Activated naive CD4-positive, alpha-beta T cell treated with Interleukin-2 at 50 U/mL for 16 hours (primary cell): ENCODE measurements around the gene GALR3.
"Not testable (repeated sequence)": the region's sequence is repeated elsewhere in the genome, so short reads cannot be mapped to it uniquely, and the experiment has no call there.

ENCODE experiments used
- DNase-seq: peaks from one replicate; pipeline ENCODE4 v3.0.0-alpha.2; 2020

GALR3 gene

GRCh38 chr22:37823134-37823985, at the start of gene GALR3:
GALR3 (plus strand) TSS chr22:37823382; CDS start chr22:37823407, 25 bp downstream.
- no peak for DNase-seq

GRCh38 chr22:37774728-37775127, 48.5 kb upstream of the GALR3 start:
- no peak for DNase-seq

- no peak for DNase-seq
These were observed 47.2 kb upstream of the GALR3 start for GRCh38 chr22:37775785-37776638.

GRCh38 chr22:37776639-37777005, 46.6 kb upstream of the GALR3 start:
- DNase-seq, result no peak

- DNase-seq, result no peak
These were observed 46.0 kb upstream of the GALR3 start for GRCh38 chr22:37777122-37777687.

GRCh38 chr22:37778370-37779009, 44.7 kb upstream of the GALR3 start:
- DNase-seq, result no peak

GRCh38 chr22:37781434-37782059, 41.6 kb upstream of the GALR3 start:
- no peak for DNase-seq

GRCh38 chr22:37782340-37783168, 40.6 kb upstream of the GALR3 start:
- DNase-seq, result no peak

- no peak for DNase-seq
These were observed 38.2 kb upstream of the GALR3 start for GRCh38 chr22:37784829-37785495.

GRCh38 chr22:37790234-37790633, 32.9 kb upstream of the GALR3 start:
- no peak for DNase-seq

GRCh38 chr22:37792494-37792893, 30.7 kb upstream of the GALR3 start:
- no peak for DNase-seq

- DNase-seq, result no peak
These were observed 28.8 kb upstream of the GALR3 start for GRCh38 chr22:37794376-37794775.

- DNase-seq, result no peak
These were observed 27.1 kb upstream of the GALR3 start for GRCh38 chr22:37796079-37796478.

GRCh38 chr22:37797259-37797658, 25.9 kb upstream of the GALR3 start:
- not testable (repeated sequence) for DNase-seq

- DNase-seq, result no peak
These were observed 25.2 kb upstream of the GALR3 start for GRCh38 chr22:37797874-37798500.

- not testable (repeated sequence) for DNase-seq
These were observed 23.2 kb upstream of the GALR3 start for GRCh38 chr22:37799979-37800378.

GRCh38 chr22:37801946-37802309, 21.3 kb upstream of the GALR3 start:
- DNase-seq, result no peak

- no peak for DNase-seq
These were observed 20.6 kb upstream of the GALR3 start for GRCh38 chr22:37802310-37803194.

- DNase-seq, result no peak
These were observed 20.0 kb upstream of the GALR3 start for GRCh38 chr22:37803195-37803638.
